ENCODE measurements around the gene SELENOP. TPM values are rescaled to one million over a fixed set of nuclear protein-coding genes. Genes with fewer than 3 reads are reported as not detected.

SELENOP gene
- total and polyA plus RNA-seq, 2 experiments from 2014 or later: 3,137 to 5,946 TPM

- H3K4me2 ChIP-seq: no peak overlapping the region
- no peak overlapping the region for H3K27ac ChIP-seq
- H3K36me3 ChIP-seq (replicated peaks; ENCODE audit: insufficient read depth, low read depth): no peaks in the 10 kb centered on the region
- H3K9me3 ChIP-seq (ENCODE audit: low read depth): no peaks in the 10 kb centered on the region
- H3K4me1 ChIP-seq (ENCODE audit: insufficient read depth): no peaks in the 10 kb centered on the region
- WGBS (ENCODE audit: low lambda C conversion rate, missing lambda C conversion rate): 83% methylated on average over 1 of the region's 1 CpG
- no peak overlapping the region for H2AFZ ChIP-seq
- DNase-seq (ENCODE audit: low spot score): no peak
- H3K4me3 ChIP-seq: no peak overlapping the region
- no peaks in the 10 kb centered on the region for H4K20me1 ChIP-seq (ENCODE audit: insufficient read depth, poor library complexity, severe bottlenecking)
- no peaks in the 10 kb centered on the region for H3K79me2 ChIP-seq
- H3K27me3 ChIP-seq: no peaks in the 10 kb centered on the region
- no peaks in the 10 kb centered on the region for H3K9me2 ChIP-seq (replicated peaks; ENCODE audit: insufficient read depth)
- TF ChIP-seq EZH2phosphoT487 (IDR thresholded peaks at IDR 0.05; ENCODE audit: low read depth, severe bottlenecking, unreplicated experiment) (no peak), EZH2 (IDR thresholded peaks at IDR 0.05; ENCODE audit: borderline replicate concordance) (no peak), CTCF (IDR thresholded peaks at IDR 0.05; ENCODE audit: poor library complexity) (no peak)
Measured at GRCh38 chr5:42787845-42788244, 23.8 kb downstream of the SELENOP start.

- H3K4me3 ChIP-seq: no peak overlapping the region
- no peaks in the 10 kb centered on the region for H3K79me2 ChIP-seq
- H3K4me1 ChIP-seq (ENCODE audit: insufficient read depth): no peaks in the 10 kb centered on the region
- no peaks in the 10 kb centered on the region for H3K36me3 ChIP-seq (replicated peaks; ENCODE audit: insufficient read depth, low read depth)
- no peaks in the 10 kb centered on the region for H4K20me1 ChIP-seq (ENCODE audit: insufficient read depth, poor library complexity, severe bottlenecking)
- no peaks in the 10 kb centered on the region for H3K27me3 ChIP-seq
- DNase-seq (ENCODE audit: low spot score): no peak
- no peaks in the 10 kb centered on the region for H3K9me2 ChIP-seq (replicated peaks; ENCODE audit: insufficient read depth)
- no peaks in the 10 kb centered on the region for H3K9me3 ChIP-seq (ENCODE audit: low read depth)
- no peak overlapping the region for H3K4me2 ChIP-seq
- H3K27ac ChIP-seq: no peak overlapping the region
- H2AFZ ChIP-seq: no peak overlapping the region
- no peak for TF ChIP-seq CTCF (IDR thresholded peaks at IDR 0.05; ENCODE audit: poor library complexity)
- no peak for TF ChIP-seq EZH2 (IDR thresholded peaks at IDR 0.05; ENCODE audit: borderline replicate concordance)
- TF ChIP-seq EZH2phosphoT487 (IDR thresholded peaks at IDR 0.05; ENCODE audit: low read depth, severe bottlenecking, unreplicated experiment): no peak
Measured at GRCh38 chr5:42787073-42787472, 24.6 kb downstream of the SELENOP start.

- Histone ChIP-seq H4K20me1 (ENCODE audit: insufficient read depth, poor library complexity, severe bottlenecking) (no peaks in the 10 kb centered on the region), H3K9me2 (replicated peaks; ENCODE audit: insufficient read depth) (no peaks in the 10 kb centered on the region), H2AFZ (no peak overlapping the region), H3K27me3 (no peaks in the 10 kb centered on the region), H3K4me3 (no peak overlapping the region), H3K27ac (no peak overlapping the region), H3K4me2 (no peak overlapping the region), H3K9me3 (ENCODE audit: low read depth) (no peaks in the 10 kb centered on the region), H3K4me1 (ENCODE audit: insufficient read depth) (no peaks in the 10 kb centered on the region), H3K79me2 (no peaks in the 10 kb centered on the region), H3K36me3 (replicated peaks; ENCODE audit: insufficient read depth, low read depth) (no peaks in the 10 kb centered on the region)
- no peak for DNase-seq (ENCODE audit: low spot score)
- 93% methylated on average over 4 of the region's 4 CpGs for WGBS (ENCODE audit: low lambda C conversion rate, missing lambda C conversion rate)
- TF ChIP-seq EZH2phosphoT487 (IDR thresholded peaks at IDR 0.05; ENCODE audit: low read depth, severe bottlenecking, unreplicated experiment): no peak
- no peak for TF ChIP-seq EZH2 (IDR thresholded peaks at IDR 0.05; ENCODE audit: borderline replicate concordance)
- no peak for TF ChIP-seq CTCF (IDR thresholded peaks at IDR 0.05; ENCODE audit: poor library complexity)
Measured at GRCh38 chr5:42785756-42786155, 25.9 kb downstream of the SELENOP start.

- no peak for DNase-seq (ENCODE audit: low spot score)
Measured at GRCh38 chr5:42784132-42784531, 27.6 kb downstream of the SELENOP start.

More at GRCh38 chr5:42784132-42784531, 27.6 kb downstream of the SELENOP start:
- TF ChIP-seq EZH2 (IDR thresholded peaks at IDR 0.05; ENCODE audit: borderline replicate concordance) (no peak), CTCF (IDR thresholded peaks at IDR 0.05; ENCODE audit: poor library complexity) (no peak), EZH2phosphoT487 (IDR thresholded peaks at IDR 0.05; ENCODE audit: low read depth, severe bottlenecking, unreplicated experiment) (no peak)
- Histone ChIP-seq H3K9me2 (replicated peaks; ENCODE audit: insufficient read depth) (no peaks in the 10 kb centered on the region), H3K9me3 (ENCODE audit: low read depth) (no peaks in the 10 kb centered on the region), H3K4me1 (ENCODE audit: insufficient read depth) (no peaks in the 10 kb centered on the region), H3K27ac (no peak overlapping the region), H3K4me2 (no peak overlapping the region), H3K27me3 (no peaks in the 10 kb centered on the region), H2AFZ (no peak overlapping the region), H4K20me1 (ENCODE audit: insufficient read depth, poor library complexity, severe bottlenecking) (no peaks in the 10 kb centered on the region), H3K79me2 (no peaks in the 10 kb centered on the region), H3K4me3 (no peak overlapping the region), H3K36me3 (replicated peaks; ENCODE audit: insufficient read depth, low read depth) (no peaks in the 10 kb centered on the region)
- 94% methylated on average over 1 of the region's 1 CpG for WGBS (ENCODE audit: low lambda C conversion rate, missing lambda C conversion rate)

Measured in hepatocyte (in vitro differentiated cells).